ENCODE results near the gene KRTAP5-8.
A peak's percentile ranks its signal among the peaks of the same experiment; 100 is the strongest.
"Not testable (repeated sequence)": the region's sequence is repeated elsewhere in the genome, so short reads cannot be mapped to it uniquely, and the experiment has no call there.

KRTAP5-8 gene, protein sequence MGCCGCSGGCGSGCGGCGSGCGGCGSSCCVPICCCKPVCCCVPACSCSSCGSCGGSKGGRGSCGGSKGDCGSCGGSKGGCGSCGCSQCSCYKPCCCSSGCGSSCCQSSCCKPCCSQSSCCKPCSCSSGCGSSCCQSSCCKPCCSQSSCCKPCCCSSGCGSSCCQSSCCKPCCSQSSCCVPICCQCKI

DNA sequence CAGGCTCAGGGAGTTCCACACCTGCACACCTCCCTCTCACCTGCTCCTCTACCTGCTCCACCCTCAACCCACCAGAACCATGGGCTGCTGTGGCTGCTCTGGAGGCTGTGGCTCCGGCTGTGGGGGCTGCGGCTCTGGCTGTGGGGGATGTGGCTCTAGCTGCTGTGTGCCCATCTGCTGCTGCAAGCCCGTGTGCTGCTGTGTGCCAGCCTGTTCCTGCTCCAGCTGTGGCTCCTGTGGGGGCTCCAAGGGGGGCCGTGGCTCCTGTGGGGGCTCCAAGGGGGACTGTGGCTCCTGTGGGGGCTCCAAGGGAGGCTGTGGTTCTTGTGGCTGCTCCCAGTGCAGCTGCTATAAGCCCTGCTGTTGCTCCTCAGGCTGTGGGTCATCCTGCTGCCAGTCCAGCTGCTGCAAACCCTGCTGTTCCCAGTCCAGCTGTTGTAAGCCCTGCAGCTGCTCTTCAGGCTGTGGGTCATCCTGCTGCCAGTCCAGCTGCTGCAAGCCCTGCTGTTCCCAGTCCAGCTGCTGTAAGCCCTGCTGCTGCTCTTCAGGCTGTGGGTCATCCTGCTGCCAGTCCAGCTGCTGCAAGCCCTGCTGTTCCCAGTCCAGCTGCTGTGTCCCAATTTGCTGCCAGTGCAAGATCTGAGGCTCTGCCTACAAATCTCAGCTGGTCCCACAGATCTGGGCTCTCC is at the start of gene KRTAP5-8:
KRTAP5-8 (plus strand) TSS at position 49 of the 689 bp plus-strand sequence; CDS start at position 80, 31 bp downstream.
- DNase-seq = not testable (repeated sequence)

DNA sequence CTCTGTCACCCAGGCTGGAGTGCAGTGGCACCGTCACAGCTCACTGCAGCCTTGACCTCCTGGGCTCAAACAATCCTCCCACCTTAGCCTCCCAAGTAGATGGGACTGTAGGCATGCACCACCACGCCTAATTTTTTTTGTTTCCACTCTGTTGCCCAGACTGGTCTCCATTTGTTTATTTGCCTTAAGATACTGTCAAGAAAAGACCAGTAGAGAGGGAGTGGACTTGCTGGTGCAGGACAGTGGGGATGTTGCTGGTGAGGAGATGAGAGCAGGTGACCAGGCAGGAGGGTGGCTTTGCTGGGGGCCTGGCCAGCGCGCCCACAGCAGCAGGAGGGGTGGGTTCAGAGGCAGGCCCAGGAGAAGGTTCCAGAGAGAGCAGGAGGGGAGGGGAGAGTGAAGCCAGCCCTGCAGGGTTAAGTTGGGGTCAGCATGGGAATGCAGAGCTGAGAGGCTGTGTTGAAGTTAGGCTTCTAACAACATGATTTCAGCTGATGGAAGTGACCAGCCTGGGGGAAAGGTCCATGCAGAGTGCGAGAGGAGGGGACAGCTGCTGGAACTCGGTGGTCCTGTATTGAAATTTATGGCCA is 49.0 kb upstream of the KRTAP5-8 start:
- DNase-seq = no peak

DNA sequence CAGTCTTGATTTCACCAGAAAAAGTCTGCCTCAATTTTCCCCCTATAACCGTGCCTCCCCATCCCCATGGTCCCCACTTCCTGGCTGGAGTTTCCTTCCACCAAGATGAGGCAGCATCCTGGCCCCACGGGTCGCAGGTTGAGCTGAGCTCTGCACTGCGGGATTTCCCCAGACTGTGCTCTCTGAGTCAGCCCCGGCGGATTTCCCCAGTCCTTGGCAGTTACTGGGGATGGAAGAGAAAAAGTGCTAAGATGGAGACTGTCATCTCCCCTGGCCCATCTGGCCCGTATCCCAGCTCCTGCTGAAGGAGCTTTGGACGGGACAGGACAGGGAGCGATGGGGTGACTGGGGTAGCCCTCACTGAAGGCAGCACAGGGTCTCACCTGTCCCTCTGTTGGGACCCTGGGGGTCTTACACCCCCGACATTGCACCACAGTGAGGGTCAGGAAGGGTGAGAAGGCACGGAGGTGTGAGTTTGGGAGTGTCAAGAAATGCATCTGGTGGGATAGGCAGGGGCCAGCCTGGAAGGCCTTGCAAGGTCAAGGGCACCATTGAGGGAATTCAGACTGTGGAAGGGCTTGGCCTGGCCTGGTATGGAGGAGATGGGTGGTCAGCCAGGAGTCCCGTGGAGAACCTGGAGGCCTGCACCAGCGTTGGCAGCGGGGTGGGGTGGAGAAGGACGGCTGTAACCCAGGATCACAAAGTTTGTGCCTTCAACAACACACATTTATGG is 48.3 kb upstream of the KRTAP5-8 start:
- DNase-seq = peak in 1 of 2 experiments; percentile 3

DNA sequence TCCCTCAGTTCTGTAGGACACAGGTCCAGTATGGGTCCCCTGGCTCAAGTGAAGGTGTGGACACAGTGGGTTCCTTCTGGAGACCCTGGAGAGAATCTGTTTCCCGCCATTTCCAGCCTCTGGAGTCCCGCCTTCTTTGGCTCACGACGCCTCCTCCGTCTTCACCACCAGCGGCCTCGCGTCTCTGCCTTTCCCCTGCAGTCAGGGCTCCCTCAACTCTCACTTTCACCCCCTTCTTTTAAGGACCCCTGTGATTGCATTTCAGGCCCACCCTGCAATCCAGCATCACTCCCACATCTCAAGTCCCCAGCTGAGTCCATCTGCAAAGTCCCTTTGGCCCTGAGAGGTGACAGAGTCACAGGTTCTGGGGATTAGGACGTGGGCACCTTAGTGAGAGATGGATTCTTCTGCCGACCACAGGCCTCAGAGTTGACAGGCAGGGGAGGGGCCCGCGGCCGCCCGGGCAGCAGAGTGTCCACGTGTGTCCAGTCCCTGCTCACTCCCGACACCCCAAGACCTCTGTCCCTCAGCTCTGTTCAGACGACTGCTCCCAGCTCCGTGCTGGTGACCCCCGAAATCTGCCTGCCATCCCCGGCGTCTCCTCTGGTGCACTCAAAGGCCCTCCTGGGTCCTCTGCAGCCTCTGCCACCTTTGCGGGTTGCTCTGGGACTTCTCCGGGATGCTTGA is 47.6 kb upstream of the KRTAP5-8 start:
- DNase-seq = no peak

DNA sequence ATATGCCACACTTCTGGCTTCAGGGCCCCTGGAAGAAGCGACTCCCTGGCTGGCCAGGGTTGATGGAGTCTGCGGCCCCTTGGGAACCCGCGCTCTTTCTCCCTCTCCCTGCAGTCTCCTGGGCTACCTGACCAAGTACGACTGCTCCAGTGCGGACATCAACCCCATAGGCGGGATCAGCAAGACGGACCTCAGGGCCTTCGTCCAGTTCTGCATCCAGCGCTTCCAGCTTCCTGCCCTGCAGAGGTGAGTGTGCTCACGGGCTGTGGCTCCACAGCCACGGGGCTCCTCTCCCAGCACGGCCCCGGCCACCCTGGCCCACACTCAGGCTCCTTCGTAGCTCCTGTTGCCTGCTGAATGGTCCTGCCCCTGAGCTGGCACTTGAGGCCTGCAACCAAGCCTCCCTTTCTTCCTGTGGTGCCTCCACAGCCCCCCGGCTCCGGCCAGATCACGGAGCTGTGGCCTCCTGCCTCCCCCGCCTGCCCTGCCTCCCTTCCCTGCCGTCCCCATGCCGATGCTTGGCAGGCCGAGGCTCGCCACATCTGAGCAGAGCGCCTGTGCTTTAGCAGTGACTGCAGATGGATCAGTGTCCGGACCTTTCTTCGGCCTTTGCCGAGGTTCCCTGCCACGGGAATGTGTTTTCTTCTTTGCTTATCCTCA is 47.0 kb upstream of the KRTAP5-8 start:
- no peak for DNase-seq

DNA sequence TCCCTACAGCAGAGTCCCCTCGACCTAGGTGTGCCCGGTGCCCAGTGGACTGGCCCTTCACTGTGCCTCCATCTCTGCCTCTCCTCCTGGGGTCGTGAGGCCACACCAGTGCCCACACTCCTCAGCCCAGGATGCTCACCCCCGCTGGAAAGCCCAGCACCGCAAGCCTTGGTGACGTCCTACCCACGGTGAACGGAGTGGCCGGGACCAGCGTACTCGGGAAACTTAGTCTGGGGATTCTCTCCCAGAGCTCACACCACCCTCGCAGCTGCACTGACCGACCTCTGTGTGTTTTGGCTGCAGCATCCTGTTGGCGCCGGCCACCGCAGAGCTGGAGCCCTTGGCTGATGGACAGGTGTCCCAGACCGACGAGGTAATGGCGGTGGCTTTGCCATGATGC is 46.3 kb upstream of the KRTAP5-8 start:
- DNase-seq = no peak

DNA sequence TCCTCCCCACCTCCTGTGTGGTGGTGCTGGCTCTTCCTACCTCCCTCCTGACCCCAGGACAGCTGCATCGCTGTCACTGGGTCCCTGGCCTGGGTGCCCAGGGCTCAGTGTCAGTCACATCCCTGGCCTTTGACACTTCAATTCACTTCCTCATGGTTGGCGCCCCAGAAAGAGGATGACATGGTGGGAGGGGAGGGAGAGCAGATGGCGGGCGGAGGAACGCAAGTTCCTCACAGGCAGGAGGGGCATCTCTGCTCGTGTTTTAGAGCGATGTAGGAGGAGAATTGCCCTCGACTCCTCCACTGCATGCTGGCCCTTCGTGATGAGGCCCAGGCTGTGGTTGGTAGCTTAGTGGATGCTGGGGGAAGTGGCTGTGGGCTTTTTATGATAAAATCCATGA is 45.9 kb upstream of the KRTAP5-8 start:
- DNase-seq = no peak

DNA sequence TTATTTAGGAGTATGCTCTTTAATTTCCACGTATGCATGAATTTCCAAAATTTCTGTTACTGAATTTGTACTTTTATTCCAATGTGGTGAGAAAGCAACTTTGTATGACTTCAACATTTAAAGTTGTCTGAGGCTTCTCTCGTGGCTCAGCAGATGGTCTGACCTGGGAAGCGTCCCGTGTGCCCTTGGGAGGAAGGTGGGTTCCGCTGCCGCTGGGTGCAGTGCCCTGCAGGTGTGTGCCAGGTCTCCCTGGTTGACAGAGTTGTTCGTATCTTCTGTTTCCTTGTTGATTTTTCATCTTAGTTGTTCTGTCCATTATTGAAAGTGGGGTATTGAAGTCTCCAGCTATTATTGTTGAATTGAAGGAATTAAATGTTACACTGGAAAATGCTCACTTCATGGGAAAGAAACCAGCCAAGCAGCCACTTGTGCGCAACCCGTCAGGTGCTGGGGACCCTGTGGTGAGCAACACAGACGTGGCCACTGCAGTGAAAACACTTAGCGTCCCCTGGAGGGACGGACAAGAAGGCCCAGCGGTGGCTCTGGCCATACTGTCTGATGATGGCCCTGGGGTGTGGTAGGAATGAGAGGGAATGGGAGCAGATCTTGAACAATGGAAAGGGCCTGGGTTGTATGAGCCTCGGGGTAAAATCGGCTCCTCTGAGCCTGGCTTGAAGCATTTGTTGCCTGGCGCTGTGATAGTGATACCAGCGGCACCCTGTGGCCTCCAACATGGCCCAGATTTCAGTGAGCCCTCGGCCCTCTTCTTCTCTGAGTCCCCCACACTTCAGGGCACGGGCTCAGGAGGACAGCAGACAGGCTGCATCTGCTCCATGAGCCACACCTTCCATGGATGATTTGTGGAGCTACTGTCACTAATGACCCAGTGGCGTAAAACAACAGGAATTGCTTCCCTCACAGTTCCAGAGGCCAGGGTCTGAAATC is 42.3 kb upstream of the KRTAP5-8 start:
- DNase-seq = no peak

DNA sequence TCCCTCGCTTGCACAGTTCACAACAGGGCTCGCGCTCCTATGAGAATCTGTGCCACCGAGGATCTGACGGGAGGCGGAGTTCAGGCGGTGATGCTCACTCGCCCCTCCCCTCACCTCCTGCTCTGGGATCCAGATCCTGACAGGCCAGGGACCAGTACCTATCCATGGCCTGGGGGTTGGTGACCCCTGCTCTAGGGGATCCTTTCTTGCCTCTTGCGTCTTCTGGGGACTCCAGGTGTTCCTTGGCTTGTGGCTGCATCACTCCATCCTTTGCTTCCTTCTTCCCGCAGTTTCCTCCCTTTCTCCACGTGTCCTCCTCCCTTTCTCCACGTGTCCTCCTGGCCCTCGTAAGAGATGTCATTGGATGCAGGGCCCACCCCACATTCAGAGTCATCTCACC is 41.4 kb upstream of the KRTAP5-8 start:
- no peak for DNase-seq

DNA sequence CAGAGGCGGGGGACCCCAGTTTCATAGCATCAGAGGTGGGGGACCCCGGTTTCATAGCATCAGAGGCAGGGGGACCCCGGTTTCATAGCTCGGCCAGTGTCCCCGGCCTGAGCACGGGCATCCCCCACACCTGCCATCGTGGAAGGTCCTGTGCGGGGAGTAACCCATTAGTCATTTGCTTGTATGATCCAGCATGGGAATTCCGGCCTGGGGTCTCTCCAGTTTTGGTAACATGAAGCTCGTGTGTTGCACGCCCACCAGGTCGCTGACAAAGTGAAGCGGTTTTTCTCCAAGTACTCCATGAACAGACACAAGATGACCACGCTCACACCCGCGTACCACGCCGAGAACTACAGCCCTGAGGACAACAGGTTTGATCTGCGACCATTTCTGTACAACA is 39.7 kb upstream of the KRTAP5-8 start:
- DNase-seq = no peak

DNA sequence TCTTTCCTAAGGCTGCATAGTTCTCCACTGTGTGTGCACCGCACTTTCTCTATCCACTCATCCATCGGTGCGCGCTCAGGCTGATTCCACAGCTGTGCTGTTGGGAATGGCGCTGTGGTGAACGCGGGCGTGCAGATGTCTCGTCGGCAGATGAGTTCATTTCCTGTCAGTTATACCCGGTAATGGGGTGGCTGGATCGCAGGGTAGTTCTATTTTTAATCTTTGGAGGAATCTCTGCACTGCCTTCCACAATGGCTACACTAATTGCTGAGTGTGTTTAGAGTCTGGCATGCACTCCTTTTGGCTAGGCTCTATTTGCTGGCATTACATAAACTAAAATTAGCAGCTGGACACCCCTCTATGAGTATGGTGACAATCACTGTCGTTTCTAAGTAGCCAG is 38.7 kb upstream of the KRTAP5-8 start:
- no peak for DNase-seq

DNA sequence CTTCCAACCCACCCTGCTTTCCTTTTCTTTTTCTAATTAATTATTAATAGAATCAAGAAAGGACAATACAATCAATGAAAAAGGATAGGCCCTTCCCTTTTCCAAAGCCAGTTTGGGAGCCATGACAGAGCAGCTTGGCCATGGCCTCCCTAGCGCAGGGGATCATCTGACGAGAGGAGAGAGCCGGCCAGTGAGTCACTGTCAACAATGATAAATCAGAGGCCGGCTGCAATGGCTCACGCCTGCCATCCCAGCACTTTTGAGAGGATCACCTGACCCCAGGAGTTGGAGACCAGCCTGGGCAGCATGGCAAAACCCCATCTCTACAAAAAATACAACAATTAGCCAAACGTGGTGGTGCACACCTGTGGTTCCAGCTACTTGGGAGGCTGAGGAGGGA is 38.3 kb upstream of the KRTAP5-8 start:
- no peak for DNase-seq

DNA sequence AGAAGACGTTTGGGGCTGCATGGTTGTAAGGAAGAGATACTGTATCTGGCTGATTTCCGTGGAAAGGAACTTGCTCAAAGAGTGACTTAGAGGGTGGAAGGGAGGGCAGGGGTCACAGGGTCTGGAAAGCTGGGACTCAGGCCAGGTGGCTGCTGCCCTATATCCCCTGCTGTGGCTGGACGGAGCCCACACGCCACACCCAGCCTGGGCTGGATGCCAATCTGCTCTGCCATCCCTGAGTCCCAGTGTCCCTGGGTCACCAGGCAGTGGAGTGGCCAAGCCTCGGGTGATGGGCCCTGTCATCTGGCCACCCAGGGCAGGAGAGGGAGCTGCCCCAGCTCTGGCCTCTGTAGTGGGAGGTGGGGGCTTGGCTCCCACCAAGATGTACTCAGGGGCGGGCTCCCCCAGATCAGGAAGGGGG is 37.2 kb upstream of the KRTAP5-8 start:
- peak in 1 of 2 experiments; percentile 3 for DNase-seq

DNA sequence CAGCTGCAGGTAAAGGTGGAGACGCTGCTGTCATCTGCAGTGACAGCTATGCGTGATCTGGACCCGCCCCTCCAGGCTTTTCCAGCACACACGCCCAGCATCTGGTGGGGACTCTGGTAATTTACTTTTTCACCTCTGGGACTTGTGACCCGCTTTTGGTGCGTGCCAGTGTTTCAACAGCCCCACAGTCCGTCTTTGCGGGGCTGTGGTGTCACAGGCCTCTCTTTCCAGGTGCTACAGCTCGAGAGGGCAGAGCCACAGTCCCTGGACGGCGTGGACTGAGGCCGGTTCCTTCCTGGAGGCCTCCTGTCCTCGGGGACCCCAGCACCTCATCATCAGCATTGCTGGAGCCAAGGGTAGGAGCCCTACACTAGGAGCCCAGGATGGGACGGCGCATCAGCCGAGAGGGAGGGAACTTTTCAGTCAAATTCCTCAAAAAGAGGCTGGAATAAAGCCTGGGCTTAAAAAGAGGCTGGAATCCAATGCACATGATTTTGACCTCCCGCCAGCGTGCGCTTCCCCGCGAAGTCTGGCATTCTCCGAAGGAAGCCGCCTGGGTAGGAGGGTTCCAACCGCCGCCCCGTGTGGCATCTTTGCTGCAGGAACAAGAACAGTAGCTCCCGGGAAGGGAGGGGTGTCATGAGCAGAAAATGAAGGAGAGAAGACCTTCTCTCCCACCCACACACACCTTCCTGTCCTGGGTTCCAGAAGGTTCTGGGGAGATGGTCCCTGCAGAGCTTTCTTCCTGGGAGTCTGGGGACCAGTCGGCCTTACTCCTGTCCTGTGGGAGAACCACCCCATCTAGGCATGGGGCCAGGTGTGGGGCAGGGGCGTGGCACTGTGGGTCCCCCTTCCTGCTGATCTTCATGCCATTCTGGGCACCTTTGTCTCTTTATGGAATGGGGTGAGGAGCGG is 36.5 kb upstream of the KRTAP5-8 start:
- DNase-seq = no peak

DNA sequence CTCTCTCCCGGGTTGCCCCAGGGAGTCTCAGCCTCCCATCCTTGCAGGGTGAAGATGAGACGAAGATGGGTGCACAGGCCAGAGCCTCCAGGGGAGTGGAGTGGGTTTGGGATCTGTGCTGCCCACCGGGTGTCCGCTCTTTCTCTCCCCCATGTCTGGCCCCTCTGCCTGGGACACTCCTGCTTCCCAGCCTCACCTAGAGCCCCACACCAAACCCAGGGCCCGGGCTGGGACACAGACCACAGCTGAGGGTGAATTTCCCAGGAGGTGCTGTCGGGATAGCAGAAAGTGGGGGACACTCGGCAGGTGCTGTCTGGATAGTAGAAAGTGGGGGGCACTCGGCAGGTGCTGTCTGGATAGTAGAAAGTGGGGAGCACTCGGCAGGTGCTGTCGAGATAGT is 35.8 kb upstream of the KRTAP5-8 start:
- DNase-seq = no peak

DNA sequence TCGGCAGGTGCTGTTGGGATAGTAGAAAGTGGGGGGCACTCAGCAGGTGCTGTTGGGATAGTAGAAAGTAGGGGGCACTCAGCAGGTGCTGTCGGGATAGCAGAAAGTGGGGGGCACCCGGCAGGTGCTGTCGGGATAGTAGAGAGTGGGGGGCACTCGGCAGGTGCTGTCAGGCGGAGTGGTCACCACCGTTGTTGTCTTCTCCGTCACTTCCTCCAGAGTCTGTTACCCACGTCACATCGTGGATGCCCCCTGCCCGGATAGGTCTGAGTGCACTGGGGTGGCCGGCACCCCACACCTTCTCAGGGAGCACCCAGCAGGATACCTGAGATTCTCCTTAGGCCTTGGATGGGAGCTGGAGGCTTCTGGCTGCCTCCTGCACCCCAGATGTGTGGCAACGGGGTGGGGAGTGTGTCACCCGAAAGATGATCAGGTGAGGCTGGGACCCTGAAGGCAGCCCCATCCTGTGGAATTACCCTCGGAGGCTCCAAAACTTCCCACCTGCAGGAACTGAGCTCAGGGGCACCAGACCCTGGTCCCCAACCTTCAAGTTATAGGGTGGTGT is 34.9 kb upstream of the KRTAP5-8 start:
- DNase-seq = no peak

DNA sequence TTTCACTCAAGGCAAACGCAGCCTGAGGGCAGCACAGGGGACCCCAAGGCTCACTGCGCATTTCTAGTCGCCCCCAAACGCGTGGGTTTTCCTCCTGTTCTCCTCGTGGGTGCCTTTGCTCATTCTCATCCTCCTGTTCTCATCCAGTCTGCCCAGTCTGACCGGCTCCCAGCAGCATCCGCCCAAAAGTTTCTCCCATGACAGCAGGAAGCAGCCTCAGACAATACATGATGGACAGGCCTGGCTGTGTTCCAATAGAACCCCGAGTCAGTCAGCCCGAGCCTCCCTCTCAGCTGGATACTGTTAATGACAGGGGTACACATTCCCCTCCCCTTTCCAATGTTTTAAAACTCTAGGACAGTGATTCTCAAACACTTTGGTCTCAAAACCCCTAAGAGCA is 33.3 kb upstream of the KRTAP5-8 start:
- DNase-seq = no peak

DNA sequence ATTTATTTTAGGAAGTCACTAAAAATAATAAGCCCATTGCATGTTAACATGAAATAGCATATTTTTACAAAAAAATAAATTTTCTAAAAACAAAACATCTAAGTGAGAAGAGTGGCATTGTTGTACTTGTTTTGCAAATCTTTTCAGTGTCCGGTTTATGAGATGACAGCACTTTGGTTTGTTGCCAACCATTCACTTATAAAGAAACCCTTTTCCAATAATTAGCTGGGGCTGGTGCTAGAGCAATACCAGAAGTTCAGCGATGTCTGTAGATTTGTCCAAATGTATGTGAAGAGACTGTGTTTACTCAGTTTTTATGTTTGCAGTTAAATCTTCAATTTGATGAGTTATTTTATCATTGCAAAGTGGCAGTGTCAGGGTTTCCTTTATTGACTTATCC is 32.8 kb upstream of the KRTAP5-8 start:
- DNase-seq = no peak

DNA sequence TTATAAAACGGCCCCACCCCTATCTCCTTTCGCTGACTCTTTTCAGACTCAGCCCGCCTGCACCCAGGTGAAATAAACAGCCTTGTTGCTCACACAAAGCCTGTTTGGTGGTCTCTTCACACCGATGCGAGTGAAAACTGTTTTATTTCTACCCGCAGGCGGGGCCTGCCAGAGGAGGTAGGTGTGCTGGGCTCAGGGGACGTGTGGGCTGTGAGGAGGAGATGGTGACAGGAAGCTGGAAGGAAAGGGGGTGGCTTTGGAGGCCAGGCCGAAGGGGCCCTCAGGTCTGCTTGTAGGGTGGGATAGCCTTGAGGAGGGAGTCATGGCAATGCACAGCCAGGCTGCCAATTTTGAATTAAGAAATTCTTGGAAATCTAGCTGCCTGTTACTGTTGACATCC is 32.0 kb upstream of the KRTAP5-8 start:
- DNase-seq = no peak

DNA sequence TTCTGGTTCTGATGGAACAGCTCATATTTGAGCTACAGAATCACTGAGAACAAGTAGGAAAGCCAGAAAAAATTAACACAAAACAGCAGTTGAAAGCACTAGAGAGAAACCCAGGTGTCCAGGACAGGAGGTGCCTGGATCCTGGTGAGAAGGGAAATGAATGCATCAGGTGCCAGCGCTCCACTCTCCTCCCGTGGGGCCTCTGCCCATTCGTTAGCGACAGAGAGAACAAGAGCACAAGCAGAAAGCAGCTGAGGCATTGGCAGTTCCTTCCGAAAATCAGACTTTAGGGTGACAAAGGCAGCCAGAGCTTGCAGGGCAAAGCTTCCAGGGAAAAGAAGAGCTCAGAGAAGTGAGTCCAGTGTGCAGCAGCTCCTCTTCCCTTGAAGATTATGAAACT is 30.7 kb upstream of the KRTAP5-8 start:
- no peak for DNase-seq
